Frontal cortex (tissue), 1 donor: ENCODE measurements around the gene ASPDH. TPM values are rescaled to one million over a fixed set of nuclear protein-coding genes. Genes with fewer than 3 reads are reported as not detected.

Source experiments
- total RNA-seq: library from RNA; depleted of rRNA; stranded (reverse); fragments of >200 nt; gene quantifications from one replicate; pipeline ENCODE4 v1.2.3, GENCODE V29; 2014

ASPDH gene
- total RNA-seq, 1 donor from 2014 or later: 0.82 TPM

Other genes starting within 250 kb of the ASPDH start
- gene KCNC3, start 184.5 kb downstream of the ASPDH start, total RNA-seq: 1.2 TPM
- gene NAPSA, start 148.3 kb downstream of the ASPDH start, total RNA-seq: not detected
- gene NR1H2, start 137.5 kb downstream of the ASPDH start, total RNA-seq: 15.1 TPM
- 12.6 TPM for gene POLD1, start 129.6 kb downstream of the ASPDH start, total RNA-seq
- under 0.01 TPM for gene SPIB, start 95.0 kb downstream of the ASPDH start, total RNA-seq
- not detected for gene MYBPC2, start 81.0 kb downstream of the ASPDH start, total RNA-seq
- gene EMC10, start 37.4 kb downstream of the ASPDH start, total RNA-seq: 53.4 TPM
- gene GARIN5A, start 37.1 kb downstream of the ASPDH start, total RNA-seq: 2.0 TPM
- gene JOSD2, start 2.7 kb downstream of the ASPDH start, total RNA-seq: 6.9 TPM
- gene LRRC4B, start 54.5 kb upstream of the ASPDH start, total RNA-seq: 78.3 TPM
- gene SYT3, start 126.0 kb upstream of the ASPDH start, total RNA-seq: 20.4 TPM
- gene C19orf81, start 135.5 kb upstream of the ASPDH start, total RNA-seq: not detected
- 18.3 TPM for gene SHANK1, start 205.9 kb upstream of the ASPDH start, total RNA-seq
- 2.4 TPM for gene CLEC11A, start 209.5 kb upstream of the ASPDH start, total RNA-seq